Immature natural killer cell (primary cell): ENCODE results near the gene SPANXN4. TPM values are rescaled to one million over a fixed set of nuclear protein-coding genes. Genes with fewer than 3 reads are reported as not detected.

Experiments
- DNase-seq, 3 donors: peaks; one replicate each; pipeline ENCODE4 v3.0.0; 2022; ENCODE audit warnings: mixed read lengths in 1 of 3
- H3K27ac Mint-ChIP-seq, 6 donors: one replicate each; pipeline ENCODE4 v1.8.0; 2020; ENCODE audit warnings: mixed read lengths in 6 of 6, mild to moderate bottlenecking in 5 of 6, inconsistent platforms in 4 of 6, moderate library complexity in 3 of 6
- H3K27me3 Mint-ChIP-seq, 3 donors: one replicate each; pipeline ENCODE4 v1.8.0; 2020 to 2021; ENCODE audit warnings: low read depth in 3 of 3, mild to moderate bottlenecking in 3 of 3, mixed read lengths in 3 of 3, moderate library complexity in 3 of 3, inconsistent platforms in 1 of 3
- H3K36me3 Mint-ChIP-seq, 3 donors: one replicate each; pipeline ENCODE4 v1.8.0; 2020; ENCODE audit warnings: mixed read lengths in 3 of 3, inconsistent platforms in 2 of 3, mild to moderate bottlenecking in 2 of 3
- H3K4me1 Mint-ChIP-seq, 2 donors: one replicate each; pipeline ENCODE4 v1.8.0; 2020; ENCODE audit warnings: inconsistent platforms in 2 of 2, mild to moderate bottlenecking in 2 of 2, mixed read lengths in 2 of 2, moderate library complexity in 1 of 2
- H3K4me3 Mint-ChIP-seq, 5 donors: one replicate each; pipeline ENCODE4 v1.8.0; 2020; ENCODE audit warnings: mild to moderate bottlenecking in 5 of 5, mixed read lengths in 5 of 5, inconsistent platforms in 3 of 5, moderate library complexity in 3 of 5
- H3K9me3 Mint-ChIP-seq, 6 donors: one replicate each; pipeline ENCODE4 v1.8.0; 2020; ENCODE audit warnings: mild to moderate bottlenecking in 6 of 6, mixed read lengths in 6 of 6, inconsistent platforms in 4 of 6, moderate library complexity in 3 of 6
- polyA plus RNA-seq, 3 donors: library from polyadenylated mRNA; unstranded; fragments of 300-500 nt; fragmentation: Illumina TruSeq; gene quantifications; one replicate each; pipeline ENCODE4 v1.2.3, GENCODE V29; 2021

Gene SPANXN4
- polyA plus RNA-seq, 3 donors from 2014 or later, result not detected

DNA sequence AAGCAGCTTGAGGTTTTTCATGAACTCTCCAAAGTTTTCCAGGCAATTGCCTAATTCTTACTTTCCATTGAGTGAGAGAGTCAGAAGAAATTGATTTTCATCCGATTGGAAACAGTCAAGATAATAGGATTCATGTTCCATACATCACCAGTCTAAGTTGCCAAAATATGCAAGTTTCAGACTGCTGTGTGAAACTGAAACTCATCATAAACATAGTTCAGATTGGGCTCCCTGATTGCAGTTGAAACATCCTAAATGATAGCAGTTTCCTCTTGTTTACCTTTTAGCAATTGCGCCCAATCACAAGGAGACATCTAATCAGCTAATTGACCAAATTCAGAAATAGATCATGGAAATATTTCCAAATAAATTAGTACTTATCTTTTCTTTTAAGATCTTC is 56.8 kb downstream of the SPANXN4 start:
- H3K4me1 Mint-ChIP-seq, result no peaks in the 10 kb centered on the region
- peaks cover 0 to 5% (median 3%) of the 10 kb centered on the region in 3 donors for H3K27me3 Mint-ChIP-seq
- H3K9me3 Mint-ChIP-seq, result peaks cover 0 to 10% (median 3%) of the 10 kb centered on the region in 6 donors
- H3K4me3 Mint-ChIP-seq, result no peak overlapping the region
- no peaks in the 10 kb centered on the region for H3K36me3 Mint-ChIP-seq
- H3K27ac Mint-ChIP-seq, result no peak overlapping the region
- DNase-seq, result no peak
